GM18511 (cell line): ENCODE data around the gene TIMP2.
"Not testable (repeated sequence)": the region's sequence is repeated elsewhere in the genome, so short reads cannot be mapped to it uniquely, and the experiment has no call there.

Experiments
- ATAC-seq: cut with Tn5 transposase; IDR thresholded peaks from one replicate; pipeline ENCODE4 v1.9.1; 2021; ENCODE audit warnings: mild to moderate bottlenecking, moderate library complexity; ENCODE audit not compliant: unreplicated experiment

Gene TIMP2

DNA sequence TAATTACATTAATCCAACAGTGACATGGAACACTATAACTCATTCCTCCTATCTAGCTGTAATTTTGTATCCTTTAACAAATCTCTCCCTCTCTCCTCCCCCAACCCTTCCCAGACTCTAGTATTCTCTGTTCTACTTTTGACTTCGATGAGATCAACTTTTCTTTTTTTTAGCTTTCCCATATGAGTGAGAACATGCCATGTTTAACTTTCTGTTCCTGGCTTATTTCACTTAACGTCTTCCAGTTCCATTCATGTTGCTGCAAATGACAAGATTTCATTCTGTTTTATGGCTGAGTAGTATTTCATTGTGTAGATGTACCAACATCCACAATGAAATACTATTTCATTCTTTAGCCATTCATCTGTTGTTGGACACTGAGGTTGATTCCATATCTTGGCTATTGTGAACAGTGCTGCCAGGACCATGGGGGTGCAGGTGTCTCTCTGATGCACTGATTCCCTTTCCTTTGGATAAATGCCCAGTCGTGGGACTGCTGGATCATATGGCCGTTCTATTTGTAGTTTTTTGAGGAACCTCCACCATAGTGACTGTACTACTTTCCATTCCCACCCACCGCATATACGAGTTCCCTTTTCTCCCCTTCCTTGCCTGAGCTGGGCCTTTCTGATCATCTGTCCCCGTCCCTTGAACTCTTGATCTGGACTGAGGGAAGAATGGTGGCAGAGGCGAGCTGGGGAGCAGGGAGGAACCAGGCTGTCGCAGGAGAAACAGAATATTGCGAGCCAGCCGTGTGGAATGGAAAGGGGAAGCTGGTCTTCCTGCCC lies 14.5 kb downstream of the TIMP2 start:
- ATAC-seq = no peak

DNA sequence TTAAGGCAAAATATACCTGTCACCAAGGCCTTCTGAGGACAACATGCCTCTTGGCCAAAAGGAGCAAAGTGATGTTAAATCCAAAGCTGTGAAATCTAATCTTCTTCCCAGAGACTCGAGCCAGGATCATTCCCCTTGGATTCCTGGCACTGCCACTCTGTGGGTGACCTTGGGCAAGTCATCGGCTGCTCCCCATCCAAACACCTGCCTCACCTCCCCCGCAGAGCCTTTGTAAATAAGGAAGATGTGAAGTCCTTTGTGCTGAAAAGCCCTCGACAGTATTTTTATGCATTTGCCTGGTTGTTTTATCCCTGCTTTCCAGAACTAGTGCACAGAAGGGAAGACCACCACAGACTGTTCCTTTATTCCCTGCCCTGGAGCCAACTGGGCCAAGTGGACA lies 16.8 kb downstream of the TIMP2 start:
- no peak for ATAC-seq

DNA sequence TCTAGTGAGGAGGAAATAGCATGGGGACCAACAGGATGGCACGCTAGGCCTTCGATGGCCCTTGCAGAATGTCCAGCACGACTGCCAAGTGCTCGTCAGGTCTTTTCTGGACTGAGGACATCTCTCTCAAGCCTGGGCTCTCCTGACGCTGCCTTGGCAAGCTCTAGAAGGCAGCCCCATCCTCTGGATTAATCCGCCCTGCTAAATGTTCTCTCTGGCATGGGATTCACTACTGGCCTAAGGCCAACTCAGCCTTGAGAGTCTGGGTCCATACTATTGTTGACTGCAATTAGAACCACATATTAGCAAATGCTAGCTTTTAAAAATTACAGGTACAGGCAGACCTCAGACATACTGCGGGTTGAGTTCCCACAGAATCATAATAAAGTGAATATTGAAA lies 19.6 kb downstream of the TIMP2 start:
- ATAC-seq = no peak

DNA sequence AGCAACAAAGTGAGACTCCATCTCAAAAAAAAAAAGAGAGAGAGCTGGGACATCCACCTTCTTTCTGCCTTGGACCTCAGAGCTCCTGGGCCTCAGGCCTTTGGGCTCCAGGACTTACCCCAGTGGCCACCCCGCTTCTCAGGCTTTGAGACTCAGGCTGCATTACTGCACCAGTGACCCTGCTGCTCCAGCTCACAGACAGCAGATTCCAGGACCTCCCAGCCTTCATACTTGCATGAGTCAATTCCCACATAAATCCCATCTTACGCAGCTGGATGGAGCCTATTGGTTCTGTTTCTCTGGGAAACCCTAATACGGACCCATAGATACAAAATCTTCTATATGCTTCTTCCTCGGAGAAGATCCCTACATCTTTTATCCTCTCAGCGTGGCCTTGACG lies 20.1 kb downstream of the TIMP2 start:
- no peak for ATAC-seq

DNA sequence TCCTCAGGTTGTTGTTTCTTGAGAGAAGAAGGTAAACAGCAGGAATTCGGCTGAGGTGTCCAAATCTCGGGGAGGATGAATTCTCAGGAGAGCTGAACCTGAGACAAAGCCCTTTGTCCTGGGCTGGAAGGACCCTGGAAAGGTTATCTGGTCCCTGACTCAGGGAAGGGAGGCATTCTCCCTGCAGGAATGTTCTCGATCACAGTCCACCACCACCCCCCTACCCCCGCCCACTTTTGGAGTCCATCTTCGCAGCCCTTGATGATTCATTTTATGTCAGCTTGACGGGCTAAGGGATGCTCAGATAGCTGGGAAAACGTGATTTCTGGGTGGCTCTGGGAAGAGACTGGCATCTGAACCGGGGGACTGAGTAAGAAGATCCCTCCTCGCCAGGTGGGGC lies 20.8 kb downstream of the TIMP2 start:
- no peak for ATAC-seq

DNA sequence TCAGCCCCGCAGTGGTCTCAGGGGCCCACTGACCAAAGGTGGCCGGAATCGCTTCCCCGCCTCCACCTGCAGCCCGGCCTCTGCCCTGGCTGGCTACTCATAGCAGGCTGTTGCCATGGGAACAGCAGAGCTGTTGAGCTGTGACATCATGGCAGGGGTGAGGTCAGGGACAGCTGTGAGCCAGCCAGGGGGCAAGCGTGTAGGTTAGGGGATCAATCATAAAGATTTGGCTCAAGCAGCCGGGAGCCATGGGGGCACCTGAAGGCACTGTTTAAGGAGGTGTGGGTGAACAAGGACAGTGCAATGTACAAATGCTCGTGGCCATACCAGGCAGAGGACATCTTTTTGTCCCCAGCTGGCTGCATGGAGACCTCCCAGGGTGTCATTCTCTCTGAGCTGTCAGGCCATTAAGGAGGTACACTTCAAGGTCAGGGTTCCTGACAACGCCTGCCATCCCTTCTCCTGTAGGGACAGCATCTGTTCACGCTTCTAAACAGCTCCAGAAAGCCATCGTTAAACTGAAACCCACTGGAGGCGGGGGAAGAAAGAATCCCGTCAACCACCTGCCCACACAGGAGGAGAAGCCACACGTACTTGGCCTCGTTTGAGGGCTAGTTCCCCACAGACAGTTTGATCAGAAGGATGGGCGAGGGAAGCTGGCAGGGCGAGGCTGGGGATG lies 21.9 kb downstream of the TIMP2 start, which contains the start of gene CEP295NL:
CEP295NL (minus strand) TSS at position 101 of the 679 bp plus-strand sequence. CDS start 1,373 bp downstream, outside the sequence.
- no peak for ATAC-seq

DNA sequence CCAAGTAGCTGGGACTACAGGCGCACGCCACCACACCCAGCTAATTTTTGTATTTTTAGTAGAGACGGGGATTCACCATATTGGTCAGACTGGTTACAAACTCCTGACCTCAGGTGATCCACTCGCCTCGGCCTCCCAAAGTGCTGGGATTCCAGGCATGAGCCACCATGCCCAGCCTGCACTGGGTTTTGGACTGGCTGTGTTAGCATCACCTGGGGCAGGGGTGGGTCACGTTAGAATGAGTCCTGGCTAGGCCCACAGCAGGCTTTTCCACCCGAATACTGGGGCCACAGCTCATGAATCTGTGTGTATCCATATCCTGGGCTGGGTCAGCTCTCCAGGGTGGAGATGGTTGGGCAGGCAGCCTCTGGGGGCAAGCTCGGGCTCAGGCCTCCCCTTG lies 23.0 kb downstream of the TIMP2 start:
- not testable (repeated sequence) for ATAC-seq

DNA sequence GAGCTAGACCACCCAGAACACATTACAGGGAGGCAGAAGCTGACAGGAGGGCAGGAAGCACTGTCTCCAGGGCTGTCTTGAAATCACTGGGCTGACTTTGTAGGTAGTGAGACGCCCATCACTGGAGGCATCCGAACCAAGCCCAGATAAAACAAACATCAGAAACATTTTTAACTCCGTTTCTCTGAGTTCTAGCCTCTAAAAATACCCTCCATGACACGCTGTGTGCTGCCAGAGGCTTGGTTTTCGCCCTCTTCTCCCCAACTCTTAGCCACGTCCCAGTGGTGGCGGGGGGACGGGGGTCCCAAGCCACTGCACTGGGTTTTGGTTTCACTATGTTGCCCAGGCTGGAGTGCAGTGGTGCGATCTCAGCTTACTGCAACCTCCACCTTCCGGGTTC lies 23.4 kb downstream of the TIMP2 start:
- no peak for ATAC-seq

DNA sequence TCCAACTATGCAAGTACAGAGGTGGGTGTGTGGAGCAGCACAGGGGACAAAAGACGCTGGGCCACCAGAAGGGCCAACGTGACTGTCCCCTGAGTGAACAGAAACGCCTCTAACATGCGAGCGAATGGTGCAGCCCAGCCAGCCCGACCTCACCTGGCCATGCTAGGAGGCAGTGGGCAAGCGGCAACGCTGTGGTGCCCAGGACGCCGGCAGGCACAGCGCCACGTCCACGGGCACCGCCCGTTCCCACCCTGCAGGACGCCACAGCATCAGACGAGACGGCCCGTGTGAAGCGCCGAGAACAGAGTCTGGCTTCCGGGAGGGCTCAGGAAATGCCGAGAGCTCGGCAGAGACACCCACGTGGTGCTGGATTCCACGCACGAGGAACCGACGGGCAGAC lies 24.4 kb downstream of the TIMP2 start:
- no peak for ATAC-seq

DNA sequence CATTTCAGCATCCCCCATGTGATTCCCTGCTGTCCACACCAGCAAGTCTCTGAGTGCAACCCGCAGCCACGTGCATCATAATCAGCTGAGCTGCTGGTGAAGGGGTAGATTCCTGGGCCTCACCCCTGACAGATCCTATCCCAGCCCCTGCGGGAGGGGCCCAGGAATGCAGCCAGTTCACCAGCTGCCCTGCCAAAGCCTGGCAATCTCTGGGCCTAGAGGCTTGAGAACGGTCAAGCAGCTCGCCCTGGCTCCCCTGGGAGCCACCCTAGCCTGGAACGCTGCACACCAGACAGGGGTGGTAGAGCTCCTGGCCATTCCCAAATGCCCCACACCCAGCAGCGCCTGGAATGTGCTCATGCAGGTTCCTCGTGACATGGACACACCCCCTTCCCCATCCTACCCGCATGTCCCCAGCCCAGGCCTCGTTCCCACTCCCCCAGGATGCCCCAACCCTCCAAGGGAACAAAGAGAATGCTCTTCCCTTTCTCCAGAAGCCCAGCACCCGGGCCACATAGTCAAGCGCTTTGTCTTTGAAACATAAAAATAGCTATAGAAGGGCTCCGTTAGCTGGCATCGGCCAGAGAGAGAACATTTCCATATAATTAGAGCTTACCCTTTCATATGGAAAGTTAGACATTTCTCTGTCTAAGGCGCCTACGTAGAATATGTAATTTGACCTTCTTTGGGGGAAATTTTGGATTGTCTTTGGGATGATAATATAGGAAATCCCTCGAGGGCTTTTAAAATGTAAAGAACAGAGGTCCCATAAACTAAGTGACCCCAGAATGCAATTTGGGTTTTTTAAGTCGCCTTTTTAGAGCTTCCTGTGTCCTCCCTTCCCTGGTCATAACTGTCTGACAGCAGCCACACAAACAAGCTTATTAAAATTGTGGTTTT lies 25.6 kb downstream of the TIMP2 start:
- no peak for ATAC-seq

DNA sequence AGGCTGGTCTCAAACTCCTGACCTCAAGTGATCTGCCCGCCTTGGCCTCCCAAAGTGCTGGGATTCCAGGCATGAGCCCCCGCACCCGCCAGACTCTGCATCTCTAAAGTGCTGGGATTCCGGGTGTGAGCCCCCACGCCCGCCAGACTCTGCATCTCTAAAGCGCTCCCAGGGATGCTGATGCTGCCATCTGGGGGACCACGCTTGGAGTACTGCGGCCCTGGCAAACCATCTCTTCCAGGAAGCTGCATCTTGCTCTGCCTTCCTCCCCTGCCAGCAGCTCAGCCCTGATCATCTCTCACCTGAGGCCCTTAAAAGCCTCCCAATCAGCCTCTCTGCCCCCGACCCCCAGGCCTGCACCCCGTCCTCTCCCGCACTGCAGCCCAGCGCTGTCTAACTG lies 26.2 kb downstream of the TIMP2 start:
- no peak for ATAC-seq

DNA sequence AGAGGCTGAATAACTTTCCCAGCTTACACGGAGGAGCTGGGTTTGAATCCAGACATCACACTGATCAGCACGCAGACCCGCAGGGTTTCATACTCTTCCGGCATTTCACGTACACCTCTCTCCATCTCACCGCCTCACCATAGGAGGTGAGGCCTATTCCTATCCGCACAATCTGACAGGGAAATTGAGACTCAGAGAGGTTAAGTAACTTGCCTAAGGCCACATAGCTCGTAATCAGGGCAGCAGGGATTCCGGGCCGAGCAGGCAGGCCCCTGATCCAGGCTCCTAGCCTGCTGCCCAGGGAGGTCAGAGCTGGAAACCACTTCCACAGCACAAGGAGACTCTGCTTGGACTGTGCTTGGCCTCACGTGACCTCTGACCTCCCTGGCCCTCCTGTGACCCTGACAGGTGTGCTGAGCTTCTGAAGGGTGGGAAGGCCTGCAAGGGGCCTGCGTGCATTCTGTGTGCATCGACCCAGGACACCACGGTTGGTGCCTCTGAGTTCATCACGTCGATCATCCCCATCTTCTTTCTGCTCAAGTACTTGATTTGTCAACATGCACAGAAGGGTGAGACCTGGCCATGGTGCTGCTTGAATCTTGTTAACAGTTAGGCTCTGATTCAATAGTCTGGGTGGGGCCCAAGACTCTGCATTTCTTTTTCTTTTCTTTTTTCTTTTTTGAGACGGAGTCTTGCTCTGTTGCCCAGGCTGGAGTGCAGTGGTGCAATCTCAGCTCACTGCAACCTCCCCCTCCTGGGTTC lies 26.9 kb downstream of the TIMP2 start:
- ATAC-seq = no peak

DNA sequence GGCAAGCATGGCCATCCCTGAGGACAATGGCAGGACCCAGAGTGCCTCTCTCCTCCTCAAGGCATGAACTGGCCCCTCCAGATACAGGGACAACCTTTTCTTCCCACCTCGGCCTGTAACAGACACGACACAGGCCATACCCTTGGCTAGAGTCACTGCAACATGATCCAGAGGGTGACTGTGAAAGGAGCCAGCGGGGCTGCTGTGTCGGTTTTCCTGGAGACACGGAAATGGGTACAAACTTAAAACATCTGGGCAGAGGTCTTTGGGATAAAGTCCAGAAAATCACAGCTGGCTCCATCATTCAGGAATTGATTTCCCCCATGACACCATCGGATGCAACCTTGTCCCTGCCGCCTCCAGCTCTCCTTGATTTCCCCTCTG lies 27.5 kb downstream of the TIMP2 start:
- ATAC-seq = no peak

DNA sequence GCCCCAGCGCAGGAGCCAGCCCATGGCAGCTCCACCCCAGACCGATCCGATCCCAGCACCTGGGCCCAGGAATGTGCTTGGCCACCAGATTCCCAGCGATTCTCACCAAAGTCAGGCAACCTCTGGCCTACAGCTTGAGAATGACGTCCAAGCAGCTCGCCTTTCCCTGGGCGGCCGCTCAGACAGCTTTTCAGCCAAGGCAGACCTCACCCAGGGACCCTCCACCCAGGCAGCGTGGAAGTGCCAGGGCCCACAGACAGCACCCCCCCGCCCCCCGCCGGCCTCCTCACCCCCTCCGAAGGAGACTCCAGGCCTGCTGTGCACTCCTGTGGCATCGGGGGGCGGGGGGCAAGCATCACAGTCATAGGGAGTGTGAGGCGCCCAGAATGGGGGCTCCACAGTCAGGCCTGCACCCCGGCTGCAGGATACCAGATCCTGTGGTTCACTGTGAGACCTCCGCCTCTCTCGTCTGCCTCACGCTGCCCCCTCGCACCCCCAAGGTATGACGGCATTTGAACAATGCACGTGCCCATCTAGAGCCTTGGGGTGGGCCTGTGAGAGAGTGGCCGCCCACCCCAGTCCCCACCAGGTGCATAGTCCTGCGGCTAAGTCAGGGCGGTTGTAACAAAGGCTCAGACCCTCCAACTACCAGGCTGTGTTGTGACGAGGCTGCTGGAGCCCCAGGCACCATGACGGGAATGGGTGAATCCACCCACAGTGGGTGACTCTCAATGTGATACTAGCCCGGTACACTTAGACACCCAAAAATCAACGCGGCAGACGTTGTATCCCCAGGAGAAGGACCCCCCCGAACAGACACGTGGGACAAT lies 28.1 kb downstream of the TIMP2 start:
- no peak for ATAC-seq

DNA sequence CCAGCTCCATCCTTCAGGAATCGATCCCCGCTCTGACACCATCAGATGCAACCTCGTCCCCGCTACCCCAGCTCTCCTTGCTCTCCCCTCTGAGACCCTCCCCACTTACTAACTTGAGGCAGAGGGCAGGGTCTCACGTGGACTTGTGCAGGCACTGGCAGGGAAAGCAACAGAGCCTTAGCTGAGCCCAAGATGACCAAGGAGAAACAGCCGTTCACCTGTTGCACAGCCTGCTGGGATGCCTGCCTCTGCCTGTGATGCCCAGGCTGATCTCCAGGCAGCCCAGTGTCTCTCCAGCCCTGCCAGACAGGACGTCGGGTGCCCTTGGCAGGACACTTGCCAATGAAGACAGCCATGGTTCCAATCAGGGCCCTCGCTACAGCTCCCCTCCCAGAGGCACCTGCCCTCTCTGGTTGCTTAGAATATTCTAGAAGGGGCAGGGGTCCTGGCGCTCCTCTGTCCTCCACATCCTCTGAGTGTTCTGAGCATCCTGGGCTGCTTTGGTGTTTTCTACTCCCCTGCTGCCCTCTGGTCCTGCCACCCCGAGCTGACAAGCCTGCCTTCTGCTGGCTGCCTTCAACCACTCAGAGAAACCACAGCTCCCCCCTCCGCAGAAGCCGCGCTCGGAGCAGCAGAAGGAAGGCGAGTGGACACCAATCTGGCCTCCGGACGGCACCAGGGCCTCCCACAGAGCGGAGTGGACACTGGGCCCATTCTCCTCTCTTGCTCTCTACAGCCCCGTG lies 28.9 kb downstream of the TIMP2 start:
- ATAC-seq = no peak

DNA sequence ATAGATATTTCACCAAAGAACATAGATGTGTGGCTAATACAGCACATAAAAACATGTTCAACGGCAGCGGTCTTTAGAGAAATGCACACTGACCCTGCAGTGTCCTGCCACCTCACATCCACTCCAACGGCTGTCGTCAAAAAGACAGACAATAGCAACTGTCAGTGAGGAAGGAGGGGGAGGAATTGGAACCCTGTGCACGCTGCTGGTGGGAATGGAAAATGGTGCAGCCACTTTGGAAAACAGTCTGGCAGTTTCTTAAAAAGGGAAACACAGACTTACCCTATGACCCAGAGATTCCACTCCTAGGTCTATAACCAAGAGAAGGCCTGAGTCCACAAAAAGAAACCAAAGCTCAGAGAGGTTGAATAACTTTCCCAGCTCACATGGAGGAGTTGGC lies 29.9 kb downstream of the TIMP2 start:
- ATAC-seq = no peak

DNA sequence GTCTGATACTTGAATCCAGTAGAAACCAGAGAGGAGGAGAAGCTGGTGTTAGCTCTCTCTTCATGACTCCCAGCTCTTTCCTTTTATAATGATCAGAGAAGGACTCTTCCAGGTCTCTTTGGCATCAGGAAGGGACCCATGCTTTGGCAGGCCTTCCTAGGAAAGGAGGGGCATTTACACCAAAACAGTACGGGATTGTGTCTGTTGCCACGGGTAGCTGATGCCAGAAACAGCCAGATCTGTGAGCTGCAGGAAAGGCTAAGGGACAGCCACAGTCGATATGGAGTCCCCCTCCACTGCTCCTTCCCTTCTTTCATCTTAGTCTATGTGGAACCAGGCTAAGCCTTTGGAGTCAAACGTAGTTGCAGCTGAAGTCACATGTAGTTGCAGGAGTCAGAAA lies 31.5 kb downstream of the TIMP2 start:
- no peak for ATAC-seq

DNA sequence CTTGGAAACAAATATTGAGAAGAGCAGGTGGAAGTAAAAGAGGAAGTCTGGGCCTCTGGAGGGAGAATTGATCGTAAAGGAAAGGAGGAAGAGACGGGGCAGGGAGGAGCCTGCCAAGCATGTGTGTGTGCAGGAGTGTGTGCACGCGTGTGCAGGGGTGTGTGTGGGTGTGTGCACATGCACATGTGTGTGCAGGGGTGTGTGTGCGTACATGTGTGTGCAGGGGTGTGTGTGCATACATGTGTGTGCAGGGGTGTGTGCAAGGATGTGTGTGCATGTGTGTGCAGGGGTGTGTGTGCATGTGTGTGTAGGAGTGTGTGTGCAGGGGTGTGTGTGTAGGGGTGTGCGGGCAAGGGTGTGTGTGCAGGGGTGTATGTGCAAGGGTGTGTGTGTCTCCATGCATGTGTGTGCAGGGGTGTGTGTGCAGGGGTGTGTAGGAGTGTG lies 32.2 kb downstream of the TIMP2 start:
- no peak for ATAC-seq

DNA sequence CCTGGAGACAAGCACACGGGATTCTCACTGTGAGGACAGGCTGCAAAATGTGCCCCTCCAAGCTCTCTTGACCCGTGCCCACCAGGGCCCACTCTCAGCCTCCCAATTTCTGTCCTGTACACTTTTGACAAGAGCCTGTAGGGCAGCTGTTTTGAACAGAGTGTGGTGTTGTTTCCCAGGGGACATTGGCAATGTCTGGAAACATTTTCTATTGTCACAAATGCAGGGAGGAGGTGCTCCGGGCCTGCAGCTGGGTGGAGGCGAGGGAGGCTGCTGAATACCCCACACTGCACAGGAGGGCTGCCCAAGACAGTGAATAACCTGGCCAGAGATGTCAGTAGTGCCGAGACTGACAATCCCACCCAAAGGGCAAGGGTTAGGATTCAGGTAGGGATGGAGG lies 32.7 kb downstream of the TIMP2 start:
- ATAC-seq = no peak
